Lower leg skin (tissue), 3 donors: ENCODE measurements around the gene OSBPL5.

ENCODE experiments used
- CTCF ChIP-seq, 3 donors: fragments of 450-650 bp; IDR thresholded peaks; one replicate each; pipeline ENCODE4 v1.5.1; 2016; ENCODE audit warnings: antibody characterized with exemption in 3 of 3, mild to moderate bottlenecking in 3 of 3, moderate library complexity in 2 of 3
- POLR2A ChIP-seq, 2 donors: fragments of 450-650 bp; IDR thresholded peaks; one replicate each; pipeline ENCODE4 v1.6.1; 2016 to 2017; ENCODE audit warnings: antibody characterized with exemption in 2 of 2, mild to moderate bottlenecking in 1 of 2, moderate library complexity in 1 of 2

- no peak for TF ChIP-seq CTCF (IDR thresholded peaks at IDR 0.05)
- TF ChIP-seq POLR2A (IDR thresholded peaks at IDR 0.05) = no peak
These were observed 108.6 kb downstream of the OSBPL5 start for GRCh38 chr11:3056296-3057068.
